Gastroesophageal sphincter (tissue), 3 donors: ENCODE data around the gene TBC1D1.

Experiments
- CTCF ChIP-seq, 4 experiments: fragments of 200-600 bp in 2 of 4; fragments of 450-650 bp in 2 of 4; sonication (generic) in 1 of 4; IDR thresholded peaks; one replicate each; pipeline ENCODE4 v1.5.1; 2017 to 2019; ENCODE audit warnings: antibody characterized with exemption in 4 of 4, mild to moderate bottlenecking in 2 of 4, moderate library complexity in 2 of 4
- EP300 ChIP-seq: sonication (generic); formaldehyde crosslinking; IDR thresholded peaks from one replicate; pipeline ENCODE4 v1.6.1; 2017; ENCODE audit warnings: antibody characterized with exemption, mild to moderate bottlenecking
- POLR2A ChIP-seq, 2 donors: fragments of 450-650 bp; IDR thresholded peaks; one replicate each; pipeline ENCODE4 v1.6.1; 2017; ENCODE audit warnings: antibody characterized with exemption in 2 of 2, mild to moderate bottlenecking in 2 of 2, moderate library complexity in 1 of 2
- POLR2AphosphoS5 ChIP-seq: sonication (generic); formaldehyde crosslinking; IDR thresholded peaks from one replicate; pipeline ENCODE4 v1.6.1; 2017; ENCODE audit warnings: antibody characterized with exemption

- TF ChIP-seq POLR2A (IDR thresholded peaks at IDR 0.05), result no peak
- TF ChIP-seq CTCF (IDR thresholded peaks at IDR 0.05), result no peak
- TF ChIP-seq EP300, result no peak
- TF ChIP-seq POLR2AphosphoS5, result no peak
Measured at GRCh38 chr4:37956941-37957340, 66.1 kb downstream of the TBC1D1 start.
